GM12891 (cell line): Measurements from ENCODE around the gene JAGN1.

Experiments
- PAX5 ChIP-seq: IDR thresholded peaks from 2 replicates; pipeline ENCODE4 v1.6.1; 2011; ENCODE audit warnings: low read length, moderate library complexity, mild to moderate bottlenecking; ENCODE audit not compliant: insufficient read depth, severe bottlenecking
- POLR2A ChIP-seq: IDR thresholded peaks from 2 replicates; pipeline ENCODE4 v1.6.1; 2011; ENCODE audit warnings: low read depth, low read length, control low read depth
- POLR2AphosphoS5 ChIP-seq: IDR thresholded peaks from 2 replicates; pipeline ENCODE4 v1.6.1; 2011; ENCODE audit warnings: low read depth, low read length, control low read depth
- SPI1 ChIP-seq: IDR thresholded peaks from 2 replicates; pipeline ENCODE4 v1.6.1; 2011; ENCODE audit warnings: low read depth, low read length, control low read depth
- TAF1 ChIP-seq: IDR thresholded peaks from 2 replicates; pipeline ENCODE4 v1.6.1; 2011; ENCODE audit warnings: low read depth, low read length, control low read depth

DNA sequence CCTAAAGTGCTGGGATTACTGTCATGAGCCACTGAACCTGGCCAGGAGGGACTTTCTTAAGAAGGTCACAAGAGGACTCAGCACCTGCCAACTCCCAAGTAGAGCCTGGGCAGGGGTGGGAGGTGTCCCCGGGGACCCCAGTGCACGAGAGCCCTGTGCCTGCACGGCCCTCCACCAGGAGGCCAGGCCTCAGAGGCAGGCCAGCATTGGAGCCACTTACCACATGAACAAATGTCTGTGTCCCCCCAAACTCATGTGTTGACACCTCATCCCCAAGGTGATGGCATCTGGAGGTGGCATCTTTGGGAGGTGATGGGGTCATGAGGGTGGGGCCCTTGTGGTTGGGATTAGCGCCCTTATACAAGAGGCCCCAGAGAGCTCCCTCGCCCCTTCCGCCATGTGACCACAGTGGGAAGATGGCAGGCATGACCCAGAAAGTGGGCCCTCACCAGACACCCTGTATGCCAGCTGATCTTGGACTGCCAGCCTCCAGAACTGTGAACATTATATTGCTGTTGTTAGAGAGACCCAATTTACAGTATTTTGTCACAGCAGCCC, 43.4 kb upstream of the JAGN1 start:
- TF ChIP-seq TAF1 (no peak), POLR2A (no peak), POLR2AphosphoS5 (no peak), SPI1 (no peak), PAX5 (no peak)
